ENCODE measurements around the gene GPSM1. TPM values are rescaled to one million over a fixed set of nuclear protein-coding genes. Genes with fewer than 3 reads are reported as not detected.
A peak's percentile ranks its signal among the peaks of the same experiment; 100 is the strongest.

Gene GPSM1
- total and polyA plus RNA-seq, 4 donors = 29.2 to 116 (median 92.1) TPM

DNA sequence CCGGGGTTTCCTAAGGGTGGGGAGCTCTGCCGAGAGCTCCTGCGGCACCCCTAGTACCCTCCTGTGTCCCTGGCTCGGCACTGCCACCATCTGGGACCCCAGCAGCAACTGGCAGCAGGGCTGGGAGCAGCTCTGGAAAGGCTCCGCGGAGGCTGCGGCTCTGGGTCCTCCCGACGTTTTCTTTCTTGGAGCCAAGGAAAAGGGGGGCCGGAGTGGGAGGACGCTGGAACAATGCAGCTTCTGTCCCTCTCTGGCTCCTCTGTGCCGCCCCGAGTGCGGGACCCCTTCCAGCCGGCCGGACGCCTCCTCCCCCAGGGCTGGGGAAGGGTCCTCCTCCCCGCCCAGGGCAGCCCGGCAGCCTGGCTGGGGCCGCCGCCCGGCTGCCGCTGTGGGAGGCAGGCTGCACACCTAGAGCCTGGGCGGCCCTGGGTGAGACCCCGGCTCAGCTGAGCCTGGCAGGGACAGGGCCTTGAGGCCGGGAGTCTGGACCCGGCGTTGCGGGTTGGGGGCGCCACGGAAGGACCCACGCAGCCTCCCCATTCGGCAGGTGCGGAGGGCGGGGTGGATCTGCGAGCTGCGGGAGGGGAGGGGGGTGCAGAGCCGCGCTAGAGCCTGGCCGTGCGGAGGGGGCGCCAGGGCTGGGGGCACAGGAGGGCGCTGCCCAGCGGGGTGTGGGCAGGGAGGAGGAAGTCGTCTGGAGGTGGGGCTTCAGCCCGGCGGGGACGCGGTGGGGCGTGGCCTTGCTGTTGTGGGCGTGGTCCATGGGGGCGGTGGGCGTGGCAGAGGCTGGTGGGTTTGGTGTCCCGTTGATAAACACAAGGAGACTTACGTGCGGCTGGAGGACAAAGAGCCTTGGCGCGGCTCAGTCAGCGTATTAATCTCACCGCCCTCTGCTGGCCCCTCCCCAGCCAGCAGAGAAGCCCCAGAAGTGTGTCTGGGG lies 15.1 kb downstream of the GPSM1 start:
- WGBS (ENCODE audit: insufficient coverage) = 7% methylated on average over 57 of the region's 60 CpGs
- H3K27ac ChIP-seq (ENCODE audit: low read depth, low read length) = peak overlapping the region; percentile 91
- H3K9me3 ChIP-seq (ENCODE audit: control insufficient read depth, insufficient read depth, low read length) = no peaks in the 10 kb centered on the region
- H3K36me3 ChIP-seq (ENCODE audit: control insufficient read depth, insufficient read depth, low read length) = peaks cover 93% of the 10 kb centered on the region
- DNase-seq (ENCODE audit: low read depth in 4 of 6, low spot score in 6 of 6) = peak in 5 of 6 donors; percentile 62 to 95 (median 80)
- H3K4me3 ChIP-seq (ENCODE audit: low read depth, low read length) = peak overlapping the region; percentile 24
- peaks cover 88% of the 10 kb centered on the region for H3K4me1 ChIP-seq (ENCODE audit: control insufficient read depth, insufficient read depth, low read length)
- H3K27me3 ChIP-seq (ENCODE audit: control insufficient read depth, insufficient read depth, low read length) = no peaks in the 10 kb centered on the region

DNA sequence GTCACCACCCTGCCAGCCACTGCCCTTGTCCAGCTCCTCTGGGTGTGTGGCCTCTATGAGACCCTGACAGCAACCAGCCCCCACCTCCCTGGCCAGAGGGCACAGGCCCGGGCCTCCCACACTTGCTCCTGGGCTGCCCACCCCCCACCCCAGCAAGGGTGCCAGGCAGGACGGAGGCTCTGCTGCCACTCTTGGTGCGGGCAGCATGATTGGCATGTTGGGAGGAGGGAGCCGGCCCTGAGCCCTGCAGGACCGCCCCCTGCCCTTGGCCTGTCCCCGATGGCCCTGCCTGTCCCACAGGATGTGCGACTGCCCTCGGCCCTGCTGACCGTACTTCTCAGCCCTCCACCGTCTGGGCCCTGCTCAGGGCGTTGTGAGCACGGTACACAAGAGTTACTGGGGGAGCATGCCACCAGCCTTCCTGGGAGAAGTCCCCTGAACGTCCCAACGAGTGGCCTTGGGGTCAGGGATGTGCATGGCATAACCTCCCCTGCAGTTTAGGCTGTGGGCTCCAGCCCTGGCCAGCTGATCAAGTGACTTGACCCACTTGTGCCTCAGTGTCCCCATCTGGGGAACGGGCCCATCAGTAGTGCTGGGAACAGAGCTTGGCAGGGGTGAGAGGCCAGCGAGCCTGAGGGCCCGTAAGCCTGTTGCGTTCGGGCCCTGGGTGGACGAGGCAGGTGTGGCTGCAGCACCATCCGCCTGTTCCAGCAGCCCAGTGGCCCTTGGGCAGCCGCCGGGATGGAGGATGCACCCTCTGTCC lies 16.0 kb downstream of the GPSM1 start:
- peak overlapping the region; percentile 24 for H3K4me3 ChIP-seq (ENCODE audit: low read depth, low read length)
- H3K4me1 ChIP-seq (ENCODE audit: control insufficient read depth, insufficient read depth, low read length) = peaks cover 97% of the 10 kb centered on the region
- peak overlapping the region; percentile 91 for H3K27ac ChIP-seq (ENCODE audit: low read depth, low read length)
- no peak for DNase-seq (ENCODE audit: low read depth in 4 of 6, low spot score in 6 of 6)
- H3K36me3 ChIP-seq (ENCODE audit: control insufficient read depth, insufficient read depth, low read length) = peaks cover 93% of the 10 kb centered on the region
- 67% methylated on average over 22 of the region's 23 CpGs for WGBS (ENCODE audit: insufficient coverage)
- H3K27me3 ChIP-seq (ENCODE audit: control insufficient read depth, insufficient read depth, low read length) = no peaks in the 10 kb centered on the region
- no peaks in the 10 kb centered on the region for H3K9me3 ChIP-seq (ENCODE audit: control insufficient read depth, insufficient read depth, low read length)

DNA sequence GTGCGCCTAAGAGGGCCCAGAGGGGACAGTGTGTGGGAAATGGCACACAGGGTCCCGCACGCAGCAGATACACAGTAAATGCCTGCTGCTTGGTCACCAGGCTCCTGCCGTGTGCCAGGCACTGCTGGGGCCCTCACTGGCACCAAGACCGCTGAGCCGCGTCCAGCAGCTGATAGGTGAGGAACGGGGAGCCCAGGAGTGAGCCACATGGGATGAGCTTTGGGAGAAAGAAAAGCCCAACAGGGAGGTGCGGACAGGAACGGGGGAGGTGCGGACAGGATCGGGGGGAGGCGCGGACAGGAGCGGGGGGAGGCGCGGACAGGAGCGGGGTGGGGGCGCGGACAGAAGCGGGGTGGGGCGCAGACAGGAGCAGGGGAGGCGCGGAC lies 16.5 kb downstream of the GPSM1 start:
- no peak for DNase-seq (ENCODE audit: low read depth in 4 of 6, low spot score in 6 of 6)
- peak overlapping the region; percentile 91 for H3K27ac ChIP-seq (ENCODE audit: low read depth, low read length)
- 91% methylated on average over 15 of the region's 24 CpGs for WGBS (ENCODE audit: insufficient coverage)
- H3K27me3 ChIP-seq (ENCODE audit: control insufficient read depth, insufficient read depth, low read length) = no peaks in the 10 kb centered on the region
- H3K4me3 ChIP-seq (ENCODE audit: low read depth, low read length) = no peak overlapping the region
- no peaks in the 10 kb centered on the region for H3K9me3 ChIP-seq (ENCODE audit: control insufficient read depth, insufficient read depth, low read length)
- peaks cover 93% of the 10 kb centered on the region for H3K36me3 ChIP-seq (ENCODE audit: control insufficient read depth, insufficient read depth, low read length)
- H3K4me1 ChIP-seq (ENCODE audit: control insufficient read depth, insufficient read depth, low read length) = peaks cover 100% of the 10 kb centered on the region

DNA sequence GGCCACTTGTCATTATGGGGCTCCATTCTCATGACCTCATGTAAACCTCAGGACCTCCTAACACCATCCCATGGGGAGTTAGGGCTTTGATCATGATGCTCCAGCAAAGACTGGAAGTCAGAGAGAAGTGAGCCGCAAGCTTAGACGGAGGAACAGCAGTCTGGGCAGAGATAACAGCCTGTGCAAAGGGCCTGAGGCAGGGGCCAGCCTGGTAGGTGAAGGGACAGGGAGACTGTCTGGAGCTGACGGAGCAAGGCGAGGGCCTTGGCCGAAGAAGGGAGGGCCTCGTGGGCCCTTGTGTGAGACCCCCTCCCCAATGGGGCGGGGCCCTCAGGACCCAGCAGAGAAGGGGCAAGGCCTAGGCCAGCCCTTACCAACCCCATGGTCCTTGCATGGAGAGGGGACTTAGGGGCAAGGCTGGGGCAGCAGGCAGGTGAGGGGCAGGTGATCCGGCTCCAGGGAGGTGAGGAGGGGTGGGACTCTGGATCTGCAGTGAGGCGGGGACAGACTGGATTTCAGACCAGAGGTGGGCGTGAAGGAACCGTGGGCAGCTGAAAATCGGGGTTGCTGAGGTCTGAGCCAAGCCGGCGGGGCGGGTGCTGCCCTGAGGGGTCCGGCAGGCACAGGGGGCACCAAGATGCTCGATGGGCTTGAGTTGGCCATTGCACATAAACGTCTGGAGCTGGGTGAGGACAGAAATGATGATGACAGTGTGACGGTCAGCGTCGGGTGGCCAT lies 17.4 kb downstream of the GPSM1 start:
- Histone ChIP-seq H3K27me3 (ENCODE audit: control insufficient read depth, insufficient read depth, low read length) (no peaks in the 10 kb centered on the region), H3K27ac (ENCODE audit: low read depth, low read length) (peak overlapping the region; percentile 79), H3K9me3 (ENCODE audit: control insufficient read depth, insufficient read depth, low read length) (no peaks in the 10 kb centered on the region), H3K4me3 (ENCODE audit: low read depth, low read length) (no peak overlapping the region), H3K36me3 (ENCODE audit: control insufficient read depth, insufficient read depth, low read length) (peaks cover 93% of the 10 kb centered on the region), H3K4me1 (ENCODE audit: control insufficient read depth, insufficient read depth, low read length) (peaks cover 98% of the 10 kb centered on the region)
- DNase-seq (ENCODE audit: low read depth in 4 of 6, low spot score in 6 of 6) = no peak
- 73% methylated on average over 20 of the region's 21 CpGs for WGBS (ENCODE audit: insufficient coverage)

- H3K36me3 ChIP-seq (ENCODE audit: control insufficient read depth, insufficient read depth, low read length) = peaks cover 93% of the 10 kb centered on the region
- peak overlapping the region; percentile 5 for H3K4me3 ChIP-seq (ENCODE audit: low read depth, low read length)
- H3K9me3 ChIP-seq (ENCODE audit: control insufficient read depth, insufficient read depth, low read length) = no peaks in the 10 kb centered on the region
- H3K27ac ChIP-seq (ENCODE audit: low read depth, low read length) = peak overlapping the region; percentile 88
- 33% methylated on average over 41 of the region's 43 CpGs for WGBS (ENCODE audit: insufficient coverage)
- H3K4me1 ChIP-seq (ENCODE audit: control insufficient read depth, insufficient read depth, low read length) = peaks cover 90% of the 10 kb centered on the region
- no peaks in the 10 kb centered on the region for H3K27me3 ChIP-seq (ENCODE audit: control insufficient read depth, insufficient read depth, low read length)
- peak in 1 of 6 donors; percentile 80 for DNase-seq (ENCODE audit: low read depth in 4 of 6, low spot score in 6 of 6)
Observed at GRCh38 chr9:136345281-136346156, 18.2 kb downstream of the GPSM1 start.

GRCh38 chr9:136346157-136346481 lies 18.8 kb downstream of the GPSM1 start:
- Histone ChIP-seq H3K27me3 (ENCODE audit: control insufficient read depth, insufficient read depth, low read length) (no peaks in the 10 kb centered on the region), H3K4me3 (ENCODE audit: low read depth, low read length) (no peak overlapping the region), H3K27ac (ENCODE audit: low read depth, low read length) (peak overlapping the region; percentile 88), H3K4me1 (ENCODE audit: control insufficient read depth, insufficient read depth, low read length) (peaks cover 87% of the 10 kb centered on the region), H3K9me3 (ENCODE audit: control insufficient read depth, insufficient read depth, low read length) (no peaks in the 10 kb centered on the region), H3K36me3 (ENCODE audit: control insufficient read depth, insufficient read depth, low read length) (peaks cover 93% of the 10 kb centered on the region)
- no peak for DNase-seq (ENCODE audit: low read depth in 4 of 6, low spot score in 6 of 6)
- 66% methylated on average over 10 of the region's 10 CpGs for WGBS (ENCODE audit: insufficient coverage)

GRCh38 chr9:136346927-136347465 lies 19.7 kb downstream of the GPSM1 start:
- Histone ChIP-seq H3K36me3 (ENCODE audit: control insufficient read depth, insufficient read depth, low read length) (peaks cover 93% of the 10 kb centered on the region), H3K27ac (ENCODE audit: low read depth, low read length) (no peak overlapping the region), H3K27me3 (ENCODE audit: control insufficient read depth, insufficient read depth, low read length) (no peaks in the 10 kb centered on the region), H3K9me3 (ENCODE audit: control insufficient read depth, insufficient read depth, low read length) (no peaks in the 10 kb centered on the region), H3K4me3 (ENCODE audit: low read depth, low read length) (no peak overlapping the region), H3K4me1 (ENCODE audit: control insufficient read depth, insufficient read depth, low read length) (peaks cover 83% of the 10 kb centered on the region)
- WGBS (ENCODE audit: insufficient coverage) = 79% methylated on average over 20 of the region's 20 CpGs
- no peak for DNase-seq (ENCODE audit: low read depth in 4 of 6, low spot score in 6 of 6)

GRCh38 chr9:136347472-136348256 lies 20.3 kb downstream of the GPSM1 start:
- H3K4me3 ChIP-seq (ENCODE audit: low read depth, low read length) = no peak overlapping the region
- H3K36me3 ChIP-seq (ENCODE audit: control insufficient read depth, insufficient read depth, low read length) = peaks cover 97% of the 10 kb centered on the region
- 71% methylated on average over 30 of the region's 34 CpGs for WGBS (ENCODE audit: insufficient coverage)
- DNase-seq (ENCODE audit: low read depth in 4 of 6, low spot score in 6 of 6) = peak in 1 of 6 donors; percentile 59
- no peak overlapping the region for H3K27ac ChIP-seq (ENCODE audit: low read depth, low read length)
- H3K4me1 ChIP-seq (ENCODE audit: control insufficient read depth, insufficient read depth, low read length) = peaks cover 76% of the 10 kb centered on the region
- no peaks in the 10 kb centered on the region for H3K9me3 ChIP-seq (ENCODE audit: control insufficient read depth, insufficient read depth, low read length)
- no peaks in the 10 kb centered on the region for H3K27me3 ChIP-seq (ENCODE audit: control insufficient read depth, insufficient read depth, low read length)
